Subcutaneous adipose tissue (tissue), 4 donors: Measurements from ENCODE around the gene DDR2. TPM values are rescaled to one million over a fixed set of nuclear protein-coding genes. Genes with fewer than 3 reads are reported as not detected.

Source experiments
- total RNA-seq, 4 donors: library from RNA; depleted of rRNA; stranded (reverse); fragments of >200 nt; gene quantifications; one replicate each; pipeline ENCODE4 v1.1.0, GENCODE V29; 2016
- TF ChIP-seq, protein P1 (sequence below): fragments of 450-650 bp; IDR thresholded peaks from one replicate; pipeline ENCODE4 v1.5.1; 2016; ENCODE audit warnings: low read depth, mild to moderate bottlenecking, control low read depth, antibody characterized with exemption, moderate library complexity

Gene DDR2
- total RNA-seq, 4 donors from 2014 or later: 98.7 to 258 (median 200) TPM

DNA sequence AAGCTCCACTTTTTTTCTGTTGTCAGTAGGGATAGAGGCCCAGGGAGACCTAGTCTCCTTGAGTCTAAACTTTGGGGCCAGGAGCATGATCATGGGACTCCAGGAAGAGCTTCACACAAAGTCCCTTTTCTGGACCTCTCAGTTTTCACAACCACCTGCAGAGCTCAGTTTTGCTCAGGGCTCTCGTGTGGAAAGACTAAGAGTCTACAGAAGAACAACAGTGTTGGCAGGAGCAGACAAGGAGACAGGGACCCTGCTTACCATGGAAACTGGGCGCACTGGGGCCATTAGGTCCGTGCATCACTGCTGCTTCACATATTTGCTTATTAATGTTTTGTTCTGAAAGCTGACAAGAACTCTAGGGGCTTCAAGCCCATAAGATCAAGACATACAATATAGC, 94.3 kb downstream of the DDR2 start:
- TF ChIP-seq, protein P1, sequence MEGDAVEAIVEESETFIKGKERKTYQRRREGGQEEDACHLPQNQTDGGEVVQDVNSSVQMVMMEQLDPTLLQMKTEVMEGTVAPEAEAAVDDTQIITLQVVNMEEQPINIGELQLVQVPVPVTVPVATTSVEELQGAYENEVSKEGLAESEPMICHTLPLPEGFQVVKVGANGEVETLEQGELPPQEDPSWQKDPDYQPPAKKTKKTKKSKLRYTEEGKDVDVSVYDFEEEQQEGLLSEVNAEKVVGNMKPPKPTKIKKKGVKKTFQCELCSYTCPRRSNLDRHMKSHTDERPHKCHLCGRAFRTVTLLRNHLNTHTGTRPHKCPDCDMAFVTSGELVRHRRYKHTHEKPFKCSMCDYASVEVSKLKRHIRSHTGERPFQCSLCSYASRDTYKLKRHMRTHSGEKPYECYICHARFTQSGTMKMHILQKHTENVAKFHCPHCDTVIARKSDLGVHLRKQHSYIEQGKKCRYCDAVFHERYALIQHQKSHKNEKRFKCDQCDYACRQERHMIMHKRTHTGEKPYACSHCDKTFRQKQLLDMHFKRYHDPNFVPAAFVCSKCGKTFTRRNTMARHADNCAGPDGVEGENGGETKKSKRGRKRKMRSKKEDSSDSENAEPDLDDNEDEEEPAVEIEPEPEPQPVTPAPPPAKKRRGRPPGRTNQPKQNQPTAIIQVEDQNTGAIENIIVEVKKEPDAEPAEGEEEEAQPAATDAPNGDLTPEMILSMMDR: no peak

DNA sequence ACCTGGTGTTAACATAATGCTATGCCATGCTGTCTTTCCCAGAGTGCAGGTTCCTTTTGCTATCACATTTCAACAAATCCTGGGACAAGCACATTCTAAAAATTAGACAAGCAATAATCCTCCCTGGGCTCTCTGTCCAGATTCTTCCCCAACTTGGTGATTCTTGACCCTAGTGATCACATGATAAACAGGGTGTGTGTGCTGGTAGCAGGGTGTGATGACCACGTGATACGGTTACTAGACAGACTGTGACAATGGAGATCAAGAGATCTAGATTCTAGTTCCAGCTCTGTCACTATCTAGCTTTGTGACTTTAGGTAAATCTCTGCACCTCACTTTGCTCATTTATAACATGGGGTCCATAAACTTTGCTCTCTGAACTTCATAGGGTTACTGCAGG, 96.3 kb downstream of the DDR2 start:
- TF ChIP-seq, protein P1: no peak

DNA sequence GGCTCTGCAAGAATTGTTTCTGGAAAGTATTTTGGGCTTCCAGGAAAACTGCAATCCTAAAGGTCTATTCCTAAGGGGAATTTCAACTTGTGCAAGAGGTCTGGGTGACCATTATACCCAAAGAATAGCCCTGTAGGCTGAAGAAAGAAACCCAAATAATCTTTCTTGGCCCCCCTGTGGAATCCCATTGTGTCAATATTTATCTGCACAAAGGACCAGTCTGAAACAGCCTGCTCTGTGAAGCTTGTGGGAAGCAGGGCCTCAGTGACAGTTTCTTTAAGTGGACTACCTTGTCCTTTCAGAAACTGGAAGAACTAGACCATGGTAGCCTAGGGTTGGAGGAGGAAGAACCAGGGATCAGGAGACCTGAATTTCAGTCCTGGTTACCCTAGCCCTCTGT, 99.8 kb downstream of the DDR2 start:
- TF ChIP-seq, protein P1: no peak

DNA sequence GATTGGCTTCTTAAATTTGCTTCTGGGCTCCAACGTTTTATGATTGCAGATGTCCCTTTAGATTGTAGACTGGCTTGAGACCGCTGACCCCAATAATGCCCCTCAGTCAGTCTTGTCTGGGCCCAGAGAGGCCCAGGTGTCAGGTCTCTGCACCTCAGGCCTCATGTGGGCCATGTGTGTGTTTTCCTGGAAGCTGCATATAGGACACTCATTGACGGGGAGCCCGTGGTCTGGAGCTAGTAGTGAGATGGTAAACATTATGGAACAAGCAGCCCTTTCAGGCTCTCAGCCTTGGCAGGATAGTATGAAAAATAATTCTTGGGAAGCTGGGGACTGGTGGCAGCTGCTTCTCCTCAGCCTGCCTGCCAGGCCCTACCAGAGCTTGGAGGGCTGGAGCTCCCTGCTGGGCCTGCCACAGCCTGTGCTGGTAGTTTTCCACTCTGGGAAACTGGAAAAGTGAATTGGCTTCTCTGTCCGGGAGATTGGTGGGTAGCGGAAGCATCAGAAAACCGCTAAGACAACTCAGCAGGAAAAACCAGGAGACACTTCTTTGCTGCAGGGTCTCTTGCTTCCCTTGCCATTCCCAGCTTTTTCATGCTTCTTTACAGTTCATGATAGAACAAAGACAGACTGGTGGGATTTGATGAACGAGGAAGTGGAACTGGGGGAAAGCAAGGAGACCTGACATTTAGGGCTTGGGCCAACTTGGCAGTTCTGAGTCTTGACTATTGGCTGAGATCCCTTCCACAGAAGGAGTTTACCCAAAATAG, 100.5 kb downstream of the DDR2 start:
- TF ChIP-seq, protein P1: no peak

DNA sequence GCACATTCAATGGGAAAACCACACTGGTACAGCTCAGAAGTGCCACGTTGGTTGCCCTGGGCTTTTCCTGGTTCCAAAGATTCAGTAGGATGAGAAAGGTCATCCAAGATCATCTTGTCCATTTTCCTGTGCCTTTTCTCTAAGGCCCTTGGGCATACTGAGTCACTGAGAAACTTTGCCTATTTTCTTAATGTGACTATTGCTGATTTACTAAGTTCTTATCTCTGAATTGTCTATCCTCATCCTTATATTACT, 101.0 kb downstream of the DDR2 start:
- TF ChIP-seq, protein P1: no peak

DNA sequence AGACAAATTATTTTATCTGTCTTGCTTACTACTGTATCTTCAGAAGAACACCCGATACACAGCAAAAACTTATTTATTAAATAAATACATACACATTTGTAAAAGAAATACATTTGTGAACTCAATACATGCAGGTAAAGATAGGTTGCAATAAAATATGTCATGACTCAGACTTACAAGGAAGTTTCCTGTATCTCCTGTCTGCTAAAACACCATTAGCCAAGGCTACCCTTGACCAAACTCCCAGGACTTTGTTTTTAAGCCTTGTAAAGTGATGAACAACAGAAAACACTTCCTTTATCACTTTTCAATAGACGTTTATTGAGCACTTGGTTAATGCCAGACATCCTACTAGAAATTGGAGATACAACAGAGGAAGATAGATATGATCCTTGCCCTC, 101.8 kb downstream of the DDR2 start:
- TF ChIP-seq, protein P1: no peak

DNA sequence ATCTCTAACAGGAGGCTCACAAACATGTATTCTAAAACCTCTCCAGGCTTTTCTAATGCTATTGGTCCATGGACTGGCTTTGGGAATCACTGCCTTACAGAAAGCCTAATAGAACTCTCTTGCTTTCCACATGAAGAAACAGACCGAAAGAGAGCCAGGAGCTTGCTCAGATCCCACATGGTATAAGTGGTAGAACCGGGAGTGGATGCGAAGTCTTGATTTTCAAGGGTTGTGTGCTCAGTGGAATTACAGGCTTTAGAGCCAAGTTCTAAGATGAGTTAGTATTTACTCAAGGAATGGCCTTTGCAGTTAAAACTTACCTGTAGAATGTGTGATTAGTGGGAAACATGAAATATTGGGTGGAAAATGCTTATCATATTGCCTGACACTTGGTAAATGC, 103.9 kb downstream of the DDR2 start:
- TF ChIP-seq, protein P1: no peak
